Mesothelial cell of epicardium (in vitro differentiated cells): Measurements from ENCODE around the gene ANO6. TPM values are rescaled to one million over a fixed set of nuclear protein-coding genes. Genes with fewer than 3 reads are reported as not detected.

Experiments used
- DNase-seq, 2 experiments: peaks; one replicate each; pipeline ENCODE4 v3.0.0; 2021; ENCODE audit warnings: low spot score in 2 of 2; ENCODE audit not compliant: unreplicated experiment in 2 of 2
- H3K27ac Mint-ChIP-seq: 2 replicates; pipeline ENCODE4 v1.8.0; 2021; ENCODE audit warnings: mixed read lengths
- H3K27me3 Mint-ChIP-seq: 2 replicates; pipeline ENCODE4 v1.8.0; 2021; ENCODE audit warnings: low read depth, mixed read lengths
- H3K36me3 Mint-ChIP-seq: 2 replicates; pipeline ENCODE4 v1.8.0; 2021; ENCODE audit warnings: mixed read lengths
- H3K4me1 Mint-ChIP-seq: 2 replicates; pipeline ENCODE4 v1.8.0; 2021; ENCODE audit warnings: mixed read lengths
- H3K4me3 Mint-ChIP-seq: 2 replicates; pipeline ENCODE4 v1.8.0; 2021; ENCODE audit warnings: mild to moderate bottlenecking, moderate library complexity, mixed read lengths
- H3K9me3 Mint-ChIP-seq: 2 replicates; pipeline ENCODE4 v1.8.0; 2021; ENCODE audit warnings: mixed read lengths
- CTCF ChIP-seq: fragments of 200-600 bp; sonication (generic); IDR thresholded peaks from one replicate; pipeline ENCODE4 v1.5.0; 2021; ENCODE audit warnings: antibody characterized with exemption; ENCODE audit not compliant: unreplicated experiment
- total RNA-seq: library from RNA; stranded (reverse); gene quantifications from 3 replicates; pipeline ENCODE4 v1.2.1, GENCODE V29; 2021

The ANO6 gene
- total RNA-seq, 1 donor from 2014 or later, result 41.1 TPM

- Mint-ChIP-seq H3K36me3 (no peaks in the 10 kb centered on the region), H3K27me3 (no peaks in the 10 kb centered on the region), H3K4me1 (peaks cover 50% of the 10 kb centered on the region), H3K27ac (peak overlapping the region; percentile 96), H3K4me3 (peak overlapping the region; percentile 32), H3K9me3 (no peaks in the 10 kb centered on the region)
- no peak for DNase-seq
- TF ChIP-seq CTCF, result no peak
Measured at GRCh38 chr12:45298721-45299692, 83.1 kb downstream of the ANO6 start.

GRCh38 chr12:45302621-45303369 is 86.9 kb downstream of the ANO6 start:
- no peak for TF ChIP-seq CTCF
- Mint-ChIP-seq H3K9me3 (no peaks in the 10 kb centered on the region), H3K4me3 (no peak overlapping the region), H3K4me1 (peaks cover 52% of the 10 kb centered on the region), H3K36me3 (no peaks in the 10 kb centered on the region), H3K27ac (no peak overlapping the region), H3K27me3 (no peaks in the 10 kb centered on the region)
- DNase-seq, result no peak

DNA sequence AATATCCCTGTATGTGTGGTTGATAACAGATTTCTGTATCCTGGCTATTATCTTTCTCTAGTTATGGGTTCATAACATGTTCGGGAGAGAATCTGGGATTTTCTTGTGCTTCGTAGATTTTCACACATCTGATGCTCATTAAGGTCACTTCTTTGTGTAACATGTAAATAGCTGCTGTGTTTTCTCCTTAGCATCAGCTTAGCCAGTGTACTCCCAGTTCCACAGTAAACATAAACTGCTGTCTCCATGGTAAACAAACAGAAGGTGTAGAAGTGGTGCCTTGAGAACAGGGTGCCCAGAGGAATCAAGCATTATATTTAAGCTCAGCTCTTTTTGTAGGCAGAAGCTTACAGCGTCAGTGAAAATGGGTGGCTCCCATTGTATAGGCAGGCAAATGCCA is 88.0 kb downstream of the ANO6 start:
- no peak for TF ChIP-seq CTCF
- H3K4me1 Mint-ChIP-seq, result peaks cover 40% of the 10 kb centered on the region
- no peaks in the 10 kb centered on the region for H3K27me3 Mint-ChIP-seq
- no peaks in the 10 kb centered on the region for H3K36me3 Mint-ChIP-seq
- H3K27ac Mint-ChIP-seq, result peak overlapping the region; percentile 11
- no peak overlapping the region for H3K4me3 Mint-ChIP-seq
- no peak for DNase-seq
- H3K9me3 Mint-ChIP-seq, result no peaks in the 10 kb centered on the region

GRCh38 chr12:45304514-45305178 is 88.8 kb downstream of the ANO6 start:
- no peak overlapping the region for H3K4me3 Mint-ChIP-seq
- H3K4me1 Mint-ChIP-seq, result peaks cover 33% of the 10 kb centered on the region
- no peak for DNase-seq
- no peaks in the 10 kb centered on the region for H3K27me3 Mint-ChIP-seq
- no peaks in the 10 kb centered on the region for H3K9me3 Mint-ChIP-seq
- no peak for TF ChIP-seq CTCF
- peak overlapping the region; percentile 65 for H3K27ac Mint-ChIP-seq
- no peaks in the 10 kb centered on the region for H3K36me3 Mint-ChIP-seq

DNA sequence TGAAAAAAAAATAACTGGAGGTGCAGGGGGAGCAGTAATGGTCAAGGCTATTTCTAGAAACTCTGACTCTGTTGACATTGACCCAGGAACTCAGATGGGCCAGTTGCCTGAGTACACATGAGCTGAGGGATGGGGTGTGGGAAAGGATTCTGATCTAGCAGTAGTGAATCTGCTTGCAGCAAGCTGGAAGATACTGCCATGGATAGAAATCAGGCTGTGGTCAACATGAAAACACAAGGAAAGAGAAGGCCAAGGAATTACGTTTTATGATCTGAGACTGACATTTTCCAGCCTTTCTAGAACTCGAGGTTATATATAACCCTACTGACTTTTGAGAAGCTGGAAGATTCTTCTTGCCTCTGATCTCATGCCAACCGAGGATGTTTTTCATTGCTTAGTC is 90.0 kb downstream of the ANO6 start:
- peaks cover 26% of the 10 kb centered on the region for H3K4me1 Mint-ChIP-seq
- no peak for TF ChIP-seq CTCF

More for the DNA sequence above, 90.0 kb downstream of the ANO6 start:
- Mint-ChIP-seq H3K27ac (peak overlapping the region; percentile 81), H3K9me3 (no peaks in the 10 kb centered on the region), H3K27me3 (no peaks in the 10 kb centered on the region), H3K36me3 (no peaks in the 10 kb centered on the region), H3K4me3 (no peak overlapping the region)
- DNase-seq, result no peak
